LNCaP clone FGC (cell line): ENCODE results near the gene SCAF1.

Experiments used
- DNase-seq: peaks from one replicate; pipeline ENCODE4 v3.0.0-alpha.2; 2011; ENCODE audit warnings: low read depth
- H3K4me3 ChIP-seq: 2 replicates; pipeline ENCODE4 v1.5.1; 2011; ENCODE audit warnings: mild to moderate bottlenecking, low read depth, low read length, control low read depth
- TF ChIP-seq, protein P1 (sequence below): IDR thresholded peaks from 2 replicates; pipeline ENCODE4 v1.5.1; 2012; ENCODE audit warnings: mild to moderate bottlenecking; ENCODE audit not compliant: control insufficient read depth, insufficient read depth; ENCODE audit errors: extremely low read depth

SCAF1 gene

DNA sequence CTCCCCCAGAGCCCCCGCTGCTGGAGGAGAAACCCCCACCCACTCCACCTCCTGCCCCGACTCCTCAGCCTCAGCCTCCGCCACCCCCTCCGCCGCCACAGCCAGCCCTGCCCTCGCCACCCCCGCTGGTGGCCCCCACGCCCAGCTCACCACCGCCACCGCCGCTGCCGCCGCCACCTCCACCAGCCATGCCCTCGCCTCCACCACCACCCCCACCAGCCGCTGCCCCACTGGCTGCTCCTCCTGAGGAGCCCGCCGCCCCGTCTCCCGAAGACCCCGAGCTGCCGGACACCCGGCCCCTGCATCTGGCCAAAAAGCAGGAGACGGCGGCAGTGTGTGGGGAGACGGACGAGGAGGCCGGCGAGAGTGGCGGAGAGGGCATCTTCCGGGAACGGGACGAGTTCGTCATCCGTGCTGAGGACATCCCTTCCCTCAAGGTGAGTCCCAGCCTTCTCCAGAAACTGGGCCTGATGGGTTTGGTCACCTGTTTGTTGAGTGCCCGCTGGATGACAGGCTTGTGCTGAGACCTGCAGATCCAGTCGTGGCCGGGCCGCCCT is 40.4 kb upstream of the SCAF1 start:
- TF ChIP-seq, protein P1, sequence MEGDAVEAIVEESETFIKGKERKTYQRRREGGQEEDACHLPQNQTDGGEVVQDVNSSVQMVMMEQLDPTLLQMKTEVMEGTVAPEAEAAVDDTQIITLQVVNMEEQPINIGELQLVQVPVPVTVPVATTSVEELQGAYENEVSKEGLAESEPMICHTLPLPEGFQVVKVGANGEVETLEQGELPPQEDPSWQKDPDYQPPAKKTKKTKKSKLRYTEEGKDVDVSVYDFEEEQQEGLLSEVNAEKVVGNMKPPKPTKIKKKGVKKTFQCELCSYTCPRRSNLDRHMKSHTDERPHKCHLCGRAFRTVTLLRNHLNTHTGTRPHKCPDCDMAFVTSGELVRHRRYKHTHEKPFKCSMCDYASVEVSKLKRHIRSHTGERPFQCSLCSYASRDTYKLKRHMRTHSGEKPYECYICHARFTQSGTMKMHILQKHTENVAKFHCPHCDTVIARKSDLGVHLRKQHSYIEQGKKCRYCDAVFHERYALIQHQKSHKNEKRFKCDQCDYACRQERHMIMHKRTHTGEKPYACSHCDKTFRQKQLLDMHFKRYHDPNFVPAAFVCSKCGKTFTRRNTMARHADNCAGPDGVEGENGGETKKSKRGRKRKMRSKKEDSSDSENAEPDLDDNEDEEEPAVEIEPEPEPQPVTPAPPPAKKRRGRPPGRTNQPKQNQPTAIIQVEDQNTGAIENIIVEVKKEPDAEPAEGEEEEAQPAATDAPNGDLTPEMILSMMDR: no peak
- DNase-seq: no peak

DNA sequence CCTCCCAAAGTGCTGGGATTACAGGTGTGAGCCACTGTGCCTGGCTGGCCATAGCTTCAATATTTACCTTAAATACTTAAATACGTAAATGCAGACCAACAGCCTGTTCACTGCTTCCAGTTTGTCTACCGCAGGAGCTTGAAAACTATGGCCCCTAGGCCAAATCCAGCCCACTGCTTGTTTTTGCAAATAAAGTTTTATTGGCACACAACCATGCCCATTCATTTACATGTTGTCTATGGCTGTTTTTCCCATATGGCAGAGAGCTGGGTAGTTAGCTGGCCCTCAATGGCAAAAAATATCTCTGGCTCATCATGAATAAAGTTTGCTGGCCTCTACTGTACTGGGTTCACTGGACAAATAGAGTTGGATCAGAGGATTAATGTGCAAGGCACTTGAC is 39.2 kb upstream of the SCAF1 start:
- TF ChIP-seq, protein P1: no peak
- no peak for DNase-seq
- H3K4me3 ChIP-seq: no peak overlapping the region

More for the DNA sequence above, 40.4 kb upstream of the SCAF1 start:
- H3K4me3 ChIP-seq: no peak overlapping the region

DNA sequence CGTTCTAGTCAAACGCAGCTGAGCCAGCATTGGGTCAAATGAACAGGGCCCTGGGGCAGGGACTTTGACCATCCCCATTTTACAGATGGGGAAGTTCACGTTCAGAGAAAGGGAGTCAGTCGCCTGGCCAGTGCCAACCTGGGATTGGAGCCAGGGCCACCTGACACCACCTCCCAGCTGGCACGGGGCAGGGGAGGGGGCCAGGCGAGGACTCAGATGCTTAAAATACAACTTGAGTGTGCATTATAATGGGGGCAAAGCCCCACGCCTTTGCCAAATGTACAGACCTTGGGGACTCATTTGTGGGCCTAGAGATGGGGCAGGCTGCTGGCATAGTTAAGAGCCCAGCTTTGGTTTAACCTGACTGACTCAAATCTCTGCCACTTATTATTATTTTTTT is 36.4 kb upstream of the SCAF1 start:
- TF ChIP-seq, protein P1: no peak
- DNase-seq: no peak

DNA sequence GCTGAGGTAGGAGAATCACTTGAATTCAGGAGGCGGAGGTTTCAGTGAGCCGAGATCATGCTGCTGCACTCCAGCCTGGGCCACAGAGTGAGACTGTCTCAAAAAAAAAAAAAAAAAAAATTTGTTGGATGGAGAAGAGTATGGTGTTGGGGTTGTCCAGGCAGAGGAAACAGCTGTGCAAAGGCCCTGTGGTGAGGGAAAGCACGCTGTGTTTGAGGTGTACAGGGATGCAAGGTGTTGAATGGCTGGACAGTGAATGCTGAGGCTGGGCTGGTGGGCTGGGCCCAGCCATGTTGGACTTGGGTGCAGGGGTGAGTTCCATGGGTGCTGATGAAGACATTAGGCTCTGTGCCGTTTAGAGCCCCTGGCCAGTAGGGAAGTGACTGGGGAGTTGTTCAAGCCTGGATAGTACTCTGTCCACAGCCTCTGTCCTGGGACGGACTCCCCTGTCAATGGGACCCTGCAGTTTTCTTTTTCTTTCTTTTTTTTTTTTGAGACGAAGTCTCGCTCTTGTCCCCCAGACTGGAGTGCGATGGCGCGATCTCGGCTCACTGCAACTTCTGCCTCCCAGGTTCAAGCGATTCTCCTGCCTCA is 32.4 kb upstream of the SCAF1 start:
- no peak for DNase-seq
- TF ChIP-seq, protein P1: no peak
- H3K4me3 ChIP-seq: no peak overlapping the region

More for the DNA sequence above, 36.4 kb upstream of the SCAF1 start:
- H3K4me3 ChIP-seq: no peak overlapping the region

DNA sequence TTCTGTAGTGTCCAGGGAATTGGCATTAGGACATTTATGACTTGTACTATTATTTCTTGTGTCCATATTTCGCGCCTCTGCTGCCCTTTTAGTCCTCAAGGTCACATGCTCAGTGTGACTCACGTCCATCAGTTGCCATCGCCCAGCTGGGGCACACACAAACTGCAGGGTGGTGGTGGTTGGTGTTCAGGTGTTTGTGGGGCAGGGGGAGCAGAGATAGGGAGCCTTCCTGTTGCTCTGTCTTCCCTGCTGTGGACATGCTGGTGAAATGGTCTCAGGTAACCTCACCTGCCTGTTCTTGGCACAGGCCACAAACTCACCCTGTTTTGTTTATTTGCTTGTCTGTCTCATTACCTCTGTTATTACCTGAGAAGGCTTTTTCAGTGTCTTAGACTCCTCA is 28.6 kb upstream of the SCAF1 start:
- DNase-seq: peak; percentile 78
- TF ChIP-seq, protein P1: no peak
- no peak overlapping the region for H3K4me3 ChIP-seq

DNA sequence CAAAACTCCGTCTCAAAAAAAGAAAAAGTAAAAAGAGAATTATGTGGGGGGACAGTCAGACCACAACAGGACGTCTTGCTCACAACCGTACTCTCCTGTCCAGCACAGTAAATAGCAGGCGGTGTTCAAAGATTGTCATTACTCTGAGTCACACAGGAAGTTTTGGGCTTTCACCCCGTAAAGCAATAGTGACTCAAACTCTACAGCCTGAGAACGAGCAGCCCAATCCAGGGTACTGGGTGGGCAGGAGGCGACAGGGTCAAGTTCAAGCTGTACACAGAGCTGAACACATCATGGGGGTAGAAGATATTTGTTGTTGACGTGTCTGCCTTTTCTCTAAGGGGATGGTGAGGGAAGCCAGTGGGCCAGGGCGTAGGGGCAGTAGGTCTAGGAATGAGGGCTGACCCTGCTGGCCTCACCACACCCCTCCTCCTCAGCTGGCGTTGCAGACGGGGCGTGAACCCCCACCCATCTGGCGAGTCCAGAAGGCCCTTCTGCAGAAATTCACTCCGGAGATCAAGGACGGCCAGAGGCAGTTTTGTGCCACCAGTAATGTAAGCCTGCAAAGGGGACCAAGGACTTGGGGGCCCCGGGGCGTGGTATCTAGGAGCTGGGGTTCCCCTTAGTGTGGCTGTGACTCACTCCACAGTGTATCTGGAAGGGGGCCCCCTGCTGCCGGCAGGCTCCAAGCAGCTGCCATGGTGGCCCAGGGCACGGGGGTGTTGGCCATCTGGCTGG is 27.7 kb upstream of the SCAF1 start:
- TF ChIP-seq, protein P1: no peak
- no peak for DNase-seq
- no peak overlapping the region for H3K4me3 ChIP-seq
